ENCODE data around the gene OSBP2. TPM values are rescaled to one million over a fixed set of nuclear protein-coding genes. Genes with fewer than 3 reads are reported as not detected.

The OSBP2 gene
- total and polyA plus RNA-seq, 2 of the 13 experiments (the other 11 are each of a cell fraction or from before 2014, with no cell fraction given), result 5.0 to 7.7 TPM

DNA sequence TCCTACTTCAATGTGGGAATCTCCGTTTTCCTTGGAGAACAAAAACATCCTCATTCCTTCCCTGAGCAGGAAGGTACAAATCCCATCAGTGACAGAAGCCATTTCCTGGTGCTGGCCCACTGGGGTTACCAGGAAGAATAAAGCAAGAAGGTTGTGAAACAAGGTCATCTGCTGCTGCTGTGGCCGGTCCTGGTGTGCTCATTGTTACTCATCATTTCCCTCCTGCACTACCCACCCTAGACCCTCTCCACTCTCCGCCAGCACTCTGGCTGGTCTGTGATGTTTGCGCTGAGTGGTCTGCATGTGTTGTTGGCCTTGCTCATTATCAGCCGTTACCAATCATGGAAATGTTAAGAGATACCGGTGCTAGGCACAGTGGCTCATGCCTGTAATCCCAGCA is 37.0 kb downstream of the OSBP2 start:
- TF ChIP-seq, protein P1, sequence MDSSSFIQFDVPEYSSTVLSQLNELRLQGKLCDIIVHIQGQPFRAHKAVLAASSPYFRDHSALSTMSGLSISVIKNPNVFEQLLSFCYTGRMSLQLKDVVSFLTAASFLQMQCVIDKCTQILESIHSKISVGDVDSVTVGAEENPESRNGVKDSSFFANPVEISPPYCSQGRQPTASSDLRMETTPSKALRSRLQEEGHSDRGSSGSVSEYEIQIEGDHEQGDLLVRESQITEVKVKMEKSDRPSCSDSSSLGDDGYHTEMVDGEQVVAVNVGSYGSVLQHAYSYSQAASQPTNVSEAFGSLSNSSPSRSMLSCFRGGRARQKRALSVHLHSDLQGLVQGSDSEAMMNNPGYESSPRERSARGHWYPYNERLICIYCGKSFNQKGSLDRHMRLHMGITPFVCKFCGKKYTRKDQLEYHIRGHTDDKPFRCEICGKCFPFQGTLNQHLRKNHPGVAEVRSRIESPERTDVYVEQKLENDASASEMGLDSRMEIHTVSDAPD (CRISPR knock-in tag; IDR thresholded peaks at IDR 0.05), result no peak
- no peak for TF ChIP-seq ZNF101 (CRISPR knock-in tag; IDR thresholded peaks at IDR 0.05; ENCODE audit: borderline replicate concordance, low read depth)
- no peak for TF ChIP-seq ZC3H4 (CRISPR knock-in tag; IDR thresholded peaks at IDR 0.05; ENCODE audit: borderline replicate concordance)
- TF ChIP-seq, protein P2, sequence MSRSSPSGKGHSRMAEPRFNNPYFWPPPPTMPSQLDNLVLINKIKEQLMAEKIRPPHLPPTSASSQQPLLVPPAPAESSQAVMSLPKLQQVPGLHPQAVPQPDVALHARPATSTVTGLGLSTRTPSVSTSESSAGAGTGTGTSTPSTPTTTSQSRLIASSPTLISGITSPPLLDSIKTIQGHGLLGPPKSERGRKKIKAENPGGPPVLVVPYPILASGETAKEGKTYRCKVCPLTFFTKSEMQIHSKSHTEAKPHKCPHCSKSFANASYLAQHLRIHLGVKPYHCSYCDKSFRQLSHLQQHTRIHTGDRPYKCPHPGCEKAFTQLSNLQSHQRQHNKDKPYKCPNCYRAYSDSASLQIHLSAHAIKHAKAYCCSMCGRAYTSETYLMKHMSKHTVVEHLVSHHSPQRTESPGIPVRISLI (CRISPR knock-in tag; IDR thresholded peaks at IDR 0.05; ENCODE audit: borderline replicate concordance), result no peak
- 50% methylated on average over 6 of the region's 6 CpGs for WGBS (ENCODE audit: low lambda C conversion rate)
- ChIA-PET POLR2A (no interaction called here), CTCF (ENCODE audit: low intra/inter-chr PET ratio, low total read pairs) (no interaction called here)
- peaks cover 0 to 5% of the 10 kb centered on the region in 2 experiments; a peak in 1 of 5 replicates for H3K27me3 ChIP-seq (ENCODE audit: control insufficient read depth in 1 of 2, insufficient read depth in 2 of 2, low read length in 2 of 2)
- H3K27ac ChIP-seq (ENCODE audit: extremely low read length, insufficient read depth, low read length), result no peak overlapping the region
- intact Hi-C loops (cut with micrococcal nuclease; ENCODE audit: unreplicated experiment) (no loop called here), in situ Hi-C loops (cut with HindIII; ENCODE audit: extremely low pct_ligation_motif_present, low pct_unique_long_range_greater_than_20kb) (no loop called here)
- H3K9ac ChIP-seq (ENCODE audit: insufficient read depth, low read depth, low read length), result no peak overlapping the region
- BruUV-seq (replicated peaks), result no TSS peak
- FAIRE-seq (no peak), DNase-seq (ENCODE audit: low spot score) (no peak), ATAC-seq (no peak)
- no peak overlapping the region for H3K4me2 ChIP-seq (ENCODE audit: low read depth, low read length)
- H3K36me3 ChIP-seq (replicated peaks in 1 of 2; ENCODE audit: control insufficient read depth in 1 of 2, insufficient read depth in 2 of 2, low read length in 2 of 2), result no peaks in the 10 kb centered on the region
- no peaks in the 10 kb centered on the region for H3K4me1 ChIP-seq (ENCODE audit: insufficient read depth, low read length)
- H3K9me3 ChIP-seq (ENCODE audit: low read length), result no peaks in the 10 kb centered on the region
- H3K79me2 ChIP-seq (ENCODE audit: insufficient read depth, low read length), result no peaks in the 10 kb centered on the region
- no peak overlapping the region for H3K4me3 ChIP-seq (replicated peaks in 1 of 3; ENCODE audit: insufficient read depth in 1 of 3, low read depth in 2 of 3, low read length in 3 of 3)
- H4K20me1 ChIP-seq (ENCODE audit: insufficient read depth, low read length), result no peaks in the 10 kb centered on the region
- no peak overlapping the region for H2AFZ ChIP-seq (ENCODE audit: low read length)

DNA sequence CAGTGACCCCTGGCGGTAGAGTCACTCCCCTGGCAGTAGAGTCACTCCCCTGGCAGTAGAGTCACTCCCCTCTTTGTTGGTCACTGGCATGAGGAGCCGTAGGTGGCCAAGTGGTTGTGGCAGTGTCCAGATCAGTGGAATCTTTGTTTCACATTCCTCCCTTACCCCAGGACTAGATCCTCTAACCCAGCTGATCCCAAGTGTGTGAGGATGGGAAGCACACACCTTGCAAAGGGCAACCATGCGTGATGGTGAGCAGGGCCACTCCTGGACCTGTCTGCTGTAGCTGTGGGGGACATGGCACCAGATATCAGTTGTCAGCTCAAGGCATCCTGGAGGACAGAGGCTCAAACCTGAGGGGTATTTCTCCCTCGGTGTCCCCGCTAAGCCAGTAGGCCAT is 37.8 kb downstream of the OSBP2 start:
- POLR2A ChIA-PET, result no interaction called here
- TF ChIP-seq HOXA3 (CRISPR knock-in tag; IDR thresholded peaks at IDR 0.05) (no peak), SALL1 (CRISPR knock-in tag; IDR thresholded peaks at IDR 0.05) (no peak), ATAD3A (CRISPR knock-in tag; IDR thresholded peaks at IDR 0.05) (no peak), ZFY (CRISPR knock-in tag; IDR thresholded peaks at IDR 0.05) (no peak), AGO1 (IDR thresholded peaks at IDR 0.05; ENCODE audit: low read depth, low read length, poor library complexity, severe bottlenecking) (no peak), NFATC3 (CRISPR knock-in tag; IDR thresholded peaks at IDR 0.05) (no peak), IRX3 (CRISPR knock-in tag; IDR thresholded peaks at IDR 0.05; ENCODE audit: borderline replicate concordance, low read depth) (no peak), ZNF772 (CRISPR knock-in tag; IDR thresholded peaks at IDR 0.05) (no peak), ZNF432 (CRISPR knock-in tag; IDR thresholded peaks at IDR 0.05; ENCODE audit: borderline replicate concordance) (no peak), ZFX (CRISPR knock-in tag; IDR thresholded peaks at IDR 0.05; ENCODE audit: low read depth) (no peak), ZNF530 (CRISPR knock-in tag; IDR thresholded peaks at IDR 0.05; ENCODE audit: low read depth) (no peak)
- TF ChIP-seq, protein P3, sequence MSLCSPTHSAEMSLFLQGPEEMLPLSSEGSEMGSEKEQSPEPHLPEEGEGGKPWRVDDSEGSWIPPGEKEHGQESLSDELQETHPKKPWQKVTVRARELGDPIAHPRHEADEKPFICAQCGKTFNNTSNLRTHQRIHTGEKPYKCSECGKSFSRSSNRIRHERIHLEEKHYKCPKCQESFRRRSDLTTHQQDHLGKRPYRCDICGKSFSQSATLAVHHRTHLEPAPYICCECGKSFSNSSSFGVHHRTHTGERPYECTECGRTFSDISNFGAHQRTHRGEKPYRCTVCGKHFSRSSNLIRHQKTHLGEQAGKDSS (CRISPR knock-in tag; IDR thresholded peaks at IDR 0.05; ENCODE audit: borderline replicate concordance, low read depth), result no peak

More for the DNA sequence above, 37.8 kb downstream of the OSBP2 start:
- intact Hi-C loops (cut with micrococcal nuclease; ENCODE audit: unreplicated experiment), result no loop called here
- FAIRE-seq (no peak), ATAC-seq (no peak), DNase-seq (ENCODE audit: low spot score) (no peak)
- Histone ChIP-seq H3K27me3 (ENCODE audit: control insufficient read depth in 1 of 2, insufficient read depth in 2 of 2, low read length in 2 of 2) (0 out of 5 replicates have a peak, but pooled peaks cover 0 to under 1% of the 10 kb centered on the region in 2 experiments), H3K4me2 (ENCODE audit: low read depth, low read length) (no peak overlapping the region), H3K4me3 (replicated peaks in 1 of 3; ENCODE audit: insufficient read depth in 1 of 3, low read depth in 2 of 3, low read length in 3 of 3) (no peak overlapping the region), H3K4me1 (ENCODE audit: insufficient read depth, low read length) (no peaks in the 10 kb centered on the region), H3K79me2 (ENCODE audit: insufficient read depth, low read length) (no peaks in the 10 kb centered on the region), H3K36me3 (replicated peaks in 1 of 2; ENCODE audit: control insufficient read depth in 1 of 2, insufficient read depth in 2 of 2, low read length in 2 of 2) (no peaks in the 10 kb centered on the region), H3K9me3 (ENCODE audit: low read length) (no peaks in the 10 kb centered on the region), H2AFZ (ENCODE audit: low read length) (no peak overlapping the region), H4K20me1 (ENCODE audit: insufficient read depth, low read length) (no peaks in the 10 kb centered on the region), H3K9ac (ENCODE audit: insufficient read depth, low read depth, low read length) (no peak overlapping the region), H3K27ac (ENCODE audit: extremely low read length, insufficient read depth, low read length) (no peak overlapping the region)
- WGBS (ENCODE audit: low lambda C conversion rate), result 60% methylated on average over 5 of the region's 5 CpGs
- no TSS peak for BruUV-seq (replicated peaks)
- CTCF ChIA-PET (ENCODE audit: low intra/inter-chr PET ratio, low total read pairs), result no interaction called here
- in situ Hi-C loops (cut with HindIII; ENCODE audit: extremely low pct_ligation_motif_present, low pct_unique_long_range_greater_than_20kb), result no loop called here
